Nephron (organoid): ENCODE results near the gene ZSCAN9.

Experiments used
- H3K27ac Mint-ChIP-seq, 3 experiments: 2 replicates each; pipeline ENCODE4 v1.8.0; 2020; ENCODE audit warnings: mixed read lengths in 3 of 3, mild to moderate bottlenecking in 2 of 3, moderate library complexity in 1 of 3
- H3K27me3 Mint-ChIP-seq: 2 replicates; pipeline ENCODE4 v1.8.0; 2021; ENCODE audit warnings: low read depth, mild to moderate bottlenecking, moderate library complexity, mixed read lengths
- H3K36me3 Mint-ChIP-seq: 2 replicates; pipeline ENCODE4 v1.8.0; 2020; ENCODE audit warnings: low read depth, mixed read lengths
- H3K4me1 Mint-ChIP-seq: 2 replicates; pipeline ENCODE4 v1.8.0; 2020; ENCODE audit warnings: mixed read lengths
- H3K4me3 Mint-ChIP-seq, 3 experiments: 2 replicates each; pipeline ENCODE4 v1.8.0; 2020; ENCODE audit warnings: mild to moderate bottlenecking in 3 of 3, mixed read lengths in 3 of 3, moderate library complexity in 2 of 3
- H3K9me3 Mint-ChIP-seq: 2 replicates; pipeline ENCODE4 v1.8.0; 2020; ENCODE audit warnings: mixed read lengths
- TF ChIP-seq, protein P1 (sequence below), 3 experiments: fragments of 200-600 bp; sonication (generic); IDR thresholded peaks; one replicate each; pipeline ENCODE4 v1.5.0; 2021; ENCODE audit warnings: antibody characterized with exemption in 3 of 3; ENCODE audit not compliant: unreplicated experiment in 3 of 3

ZSCAN9 gene

DNA sequence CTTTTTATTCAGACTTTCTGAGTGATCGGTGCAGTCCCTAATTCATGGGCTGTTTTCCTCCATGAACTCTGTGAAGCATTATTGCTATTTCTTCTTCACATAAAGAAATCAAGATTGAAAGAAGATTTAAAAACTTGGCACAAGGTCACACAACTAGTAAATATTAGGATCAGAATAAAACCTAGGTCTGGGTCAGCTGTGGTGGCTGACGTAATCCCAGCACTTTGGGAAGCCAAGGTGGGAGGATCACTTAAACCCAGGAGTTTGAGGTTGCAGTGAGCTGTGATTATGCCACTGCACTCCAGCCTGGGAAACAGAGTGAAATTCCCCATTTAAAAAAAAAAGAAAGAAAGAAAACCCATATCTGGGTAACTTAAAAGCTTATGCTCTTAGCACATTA is 1.4 kb downstream of the ZSCAN9 start:
- Mint-ChIP-seq H3K27me3 (peaks cover 17% of the 10 kb centered on the region), H3K4me3 (peak overlapping the region; percentile 90 to 98 (median 93)), H3K4me1 (peaks cover 14% of the 10 kb centered on the region), H3K36me3 (peaks cover 44% of the 10 kb centered on the region), H3K9me3 (no peaks in the 10 kb centered on the region), H3K27ac (peak overlapping the region in 1 of 3 experiments; percentile 96)
- TF ChIP-seq, protein P1, sequence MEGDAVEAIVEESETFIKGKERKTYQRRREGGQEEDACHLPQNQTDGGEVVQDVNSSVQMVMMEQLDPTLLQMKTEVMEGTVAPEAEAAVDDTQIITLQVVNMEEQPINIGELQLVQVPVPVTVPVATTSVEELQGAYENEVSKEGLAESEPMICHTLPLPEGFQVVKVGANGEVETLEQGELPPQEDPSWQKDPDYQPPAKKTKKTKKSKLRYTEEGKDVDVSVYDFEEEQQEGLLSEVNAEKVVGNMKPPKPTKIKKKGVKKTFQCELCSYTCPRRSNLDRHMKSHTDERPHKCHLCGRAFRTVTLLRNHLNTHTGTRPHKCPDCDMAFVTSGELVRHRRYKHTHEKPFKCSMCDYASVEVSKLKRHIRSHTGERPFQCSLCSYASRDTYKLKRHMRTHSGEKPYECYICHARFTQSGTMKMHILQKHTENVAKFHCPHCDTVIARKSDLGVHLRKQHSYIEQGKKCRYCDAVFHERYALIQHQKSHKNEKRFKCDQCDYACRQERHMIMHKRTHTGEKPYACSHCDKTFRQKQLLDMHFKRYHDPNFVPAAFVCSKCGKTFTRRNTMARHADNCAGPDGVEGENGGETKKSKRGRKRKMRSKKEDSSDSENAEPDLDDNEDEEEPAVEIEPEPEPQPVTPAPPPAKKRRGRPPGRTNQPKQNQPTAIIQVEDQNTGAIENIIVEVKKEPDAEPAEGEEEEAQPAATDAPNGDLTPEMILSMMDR (IDR thresholded peaks at IDR 0.05; ENCODE audit: unreplicated experiment in 3 of 3): no peak

- Mint-ChIP-seq H3K9me3 (no peaks in the 10 kb centered on the region), H3K36me3 (peaks cover 94% of the 10 kb centered on the region), H3K4me1 (no peaks in the 10 kb centered on the region)
These were observed 7.7 kb downstream of the ZSCAN9 start for GRCh38 chr6:28232785-28233184.

GRCh38 chr6:28235912-28236452 is 10.9 kb downstream of the ZSCAN9 start:
- no peaks in the 10 kb centered on the region for H3K4me1 Mint-ChIP-seq
- TF ChIP-seq, protein P1 (IDR thresholded peaks at IDR 0.05; ENCODE audit: unreplicated experiment in 3 of 3): no peak
- no peaks in the 10 kb centered on the region for H3K9me3 Mint-ChIP-seq
- peaks cover 81% of the 10 kb centered on the region for H3K36me3 Mint-ChIP-seq
- no peak overlapping the region for H3K27ac Mint-ChIP-seq
- no peaks in the 10 kb centered on the region for H3K27me3 Mint-ChIP-seq
- H3K4me3 Mint-ChIP-seq: no peak overlapping the region

More at GRCh38 chr6:28232785-28233184, 7.7 kb downstream of the ZSCAN9 start:
- H3K4me3 Mint-ChIP-seq: no peak overlapping the region
- TF ChIP-seq, protein P1 (IDR thresholded peaks at IDR 0.05; ENCODE audit: unreplicated experiment in 3 of 3): no peak
- no peak overlapping the region for H3K27ac Mint-ChIP-seq
- no peaks in the 10 kb centered on the region for H3K27me3 Mint-ChIP-seq

- Mint-ChIP-seq H3K36me3 (peaks cover 61% of the 10 kb centered on the region), H3K9me3 (no peaks in the 10 kb centered on the region), H3K27me3 (no peaks in the 10 kb centered on the region), H3K4me1 (no peaks in the 10 kb centered on the region), H3K27ac (no peak overlapping the region), H3K4me3 (no peak overlapping the region)
- TF ChIP-seq, protein P1 (IDR thresholded peaks at IDR 0.05; ENCODE audit: unreplicated experiment in 3 of 3): no peak
These were observed 14.6 kb downstream of the ZSCAN9 start for GRCh38 chr6:28239636-28240035.

GRCh38 chr6:28240471-28240870 is 15.4 kb downstream of the ZSCAN9 start:
- Mint-ChIP-seq H3K9me3 (no peaks in the 10 kb centered on the region), H3K36me3 (peaks cover 58% of the 10 kb centered on the region), H3K27ac (no peak overlapping the region), H3K27me3 (no peaks in the 10 kb centered on the region), H3K4me1 (no peaks in the 10 kb centered on the region), H3K4me3 (no peak overlapping the region)
- TF ChIP-seq, protein P1 (IDR thresholded peaks at IDR 0.05; ENCODE audit: unreplicated experiment in 3 of 3): no peak

DNA sequence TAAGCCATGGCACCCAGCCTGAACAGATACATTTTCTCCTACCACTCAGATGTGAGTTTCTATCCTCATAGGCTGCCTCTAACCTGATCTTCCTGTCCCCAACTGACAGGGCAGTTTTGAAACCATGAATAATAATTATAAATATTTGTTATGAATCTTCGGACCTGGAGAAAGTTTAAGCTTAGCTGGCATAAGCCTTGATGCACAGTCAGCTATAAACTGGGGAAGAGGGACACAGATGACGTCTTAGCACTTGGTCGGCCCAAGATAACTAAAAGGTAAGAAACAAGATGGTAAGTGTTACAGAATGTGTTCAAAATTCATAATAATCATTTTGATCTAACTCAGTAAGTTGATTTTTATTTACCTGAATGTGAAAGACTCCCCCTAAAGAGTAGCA is 18.9 kb downstream of the ZSCAN9 start:
- Mint-ChIP-seq H3K36me3 (peaks cover 57% of the 10 kb centered on the region), H3K27ac (no peak overlapping the region), H3K4me1 (no peaks in the 10 kb centered on the region), H3K4me3 (no peak overlapping the region), H3K9me3 (no peaks in the 10 kb centered on the region), H3K27me3 (no peaks in the 10 kb centered on the region)
- TF ChIP-seq, protein P1 (IDR thresholded peaks at IDR 0.05; ENCODE audit: unreplicated experiment in 3 of 3): no peak
